ENCODE measurements around the gene CMKLR1. TPM values are rescaled to one million over a fixed set of nuclear protein-coding genes. Genes with fewer than 3 reads are reported as not detected.
A peak's percentile ranks its signal among the peaks of the same experiment; 100 is the strongest.

Gene CMKLR1
- total and polyA plus RNA-seq, 9 of the 15 experiments (the other 6 are each of a cell fraction or from before 2014, with no cell fraction given): 0.11 to 1.4 (median 0.20) TPM

- intact Hi-C loops (cut with micrococcal nuclease): no loop called here
- H4K20me1 ChIP-seq (replicated peaks; ENCODE audit: control insufficient read depth, insufficient read depth, low read length): no peaks in the 10 kb centered on the region; the same call in 1 of the 2 replicates
- H3K4me3 ChIP-seq: no peak overlapping the region
- H3K9me1 ChIP-seq (ENCODE audit: control insufficient read depth, insufficient read depth, low read length): no peaks in the 10 kb centered on the region
- peaks cover 0 to 7% of the 10 kb centered on the region in 2 experiments; a peak in 1 of 5 replicates for H3K27me3 ChIP-seq (ENCODE audit: control insufficient read depth in 2 of 2, insufficient read depth in 2 of 2, low read length in 2 of 2)
- H3K9me3 ChIP-seq (replicated peaks; ENCODE audit: control insufficient read depth, insufficient read depth, low read depth, low read length): no peaks in the 10 kb centered on the region
- in situ Hi-C loops (cut with MboI): no loop called here
- DNase-seq (ENCODE audit: extremely low read depth in 1 of 4, low spot score in 3 of 4): no peak
- no peak overlapping the region for H3K4me2 ChIP-seq (ENCODE audit: insufficient read depth, low read length)
- ChIA-PET CTCF (ENCODE audit: low intra/inter-chr PET ratio) (no interaction called here), POLR2A (interaction anchor here (0.8 to 1.1 kb wide), 2 partner anchors 8 to 11 kb away, joined by 3 to 4 read pairs; no protein-coding TSS in a partner anchor)
- no peaks in the 10 kb centered on the region for H3K4me1 ChIP-seq (replicated peaks in 1 of 2; ENCODE audit: control insufficient read depth in 2 of 2, insufficient read depth in 2 of 2, low read length in 2 of 2)
- FAIRE-seq: no peak
- ATAC-seq: no peak
- TF ChIP-seq ZNF263 (CRISPR knock-in tag; IDR thresholded peaks at IDR 0.05; ENCODE audit: borderline replicate concordance) (no peak), ZNF445 (CRISPR knock-in tag; IDR thresholded peaks at IDR 0.05; ENCODE audit: low read depth) (no peak), MCM7 (IDR thresholded peaks at IDR 0.05) (no peak)
- peak overlapping the region in 1 of 2 experiments; percentile 54; a peak in 1 of 4 replicates for H3K9ac ChIP-seq (ENCODE audit: insufficient read depth in 1 of 2, low read depth in 2 of 2, low read length in 2 of 2)
- BruUV-seq (replicated peaks): no TSS peak
- H3K79me2 ChIP-seq (ENCODE audit: control insufficient read depth, insufficient read depth, low read length): no peaks in the 10 kb centered on the region
- no peak overlapping the region for H2AFZ ChIP-seq (ENCODE audit: low read depth, low read length)
- whole genome bisulfite sequencing (ENCODE audit: insufficient coverage, low coverage, missing lambda C conversion rate): 16% methylated on average over 8 of the region's 8 CpGs
- H3K27ac ChIP-seq (ENCODE audit: extremely low read depth, low read depth, low read length): no peak overlapping the region
- H3K36me3 ChIP-seq (ENCODE audit: control insufficient read depth, insufficient read depth, low read length): no peaks in the 10 kb centered on the region
These were observed 14.6 kb downstream of the CMKLR1 start for GRCh38 chr12:108324351-108325017.

DNA sequence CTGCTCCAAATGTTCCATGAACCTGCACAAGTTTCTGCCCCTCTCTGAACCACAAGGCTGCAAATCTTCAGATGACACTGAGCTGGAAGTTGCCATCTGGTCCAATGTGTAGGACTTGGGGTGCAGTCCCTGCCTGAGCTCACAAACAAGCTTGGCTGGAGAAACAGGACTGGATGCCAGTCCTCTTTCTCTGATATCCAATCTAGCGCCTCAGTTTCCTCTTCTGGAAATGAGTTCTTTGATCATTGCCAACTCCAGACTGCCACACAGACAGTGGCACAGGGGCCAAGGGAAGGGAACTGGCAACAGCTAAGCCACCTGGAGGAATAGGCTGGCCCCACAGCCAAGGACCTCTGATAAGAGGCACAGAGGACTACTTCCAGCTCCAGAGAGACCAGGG, 15.5 kb downstream of the CMKLR1 start:
- no peak for DNase-seq (ENCODE audit: extremely low read depth in 1 of 4, low spot score in 3 of 4)
- Histone ChIP-seq H3K27ac (ENCODE audit: extremely low read depth, low read depth, low read length) (no peak overlapping the region), H3K36me3 (ENCODE audit: control insufficient read depth, insufficient read depth, low read length) (no peaks in the 10 kb centered on the region), H3K4me3 (no peak overlapping the region), H2AFZ (ENCODE audit: low read depth, low read length) (no peak overlapping the region), H3K9ac (ENCODE audit: insufficient read depth in 1 of 2, low read depth in 2 of 2, low read length in 2 of 2) (no peak overlapping the region), H3K9me1 (ENCODE audit: control insufficient read depth, insufficient read depth, low read length) (no peaks in the 10 kb centered on the region), H3K4me1 (replicated peaks in 1 of 2; ENCODE audit: control insufficient read depth in 2 of 2, insufficient read depth in 2 of 2, low read length in 2 of 2) (no peaks in the 10 kb centered on the region), H3K27me3 (ENCODE audit: control insufficient read depth in 2 of 2, insufficient read depth in 2 of 2, low read length in 2 of 2) (peaks cover 0 to 7% of the 10 kb centered on the region in 2 experiments; a peak in 2 of 5 replicates), H3K79me2 (ENCODE audit: control insufficient read depth, insufficient read depth, low read length) (no peaks in the 10 kb centered on the region), H4K20me1 (replicated peaks; ENCODE audit: control insufficient read depth, insufficient read depth, low read length) (no peaks in the 10 kb centered on the region; the same call in 1 of the 2 replicates), H3K4me2 (ENCODE audit: insufficient read depth, low read length) (no peak overlapping the region), H3K9me3 (replicated peaks; ENCODE audit: control insufficient read depth, insufficient read depth, low read depth, low read length) (no peaks in the 10 kb centered on the region)
- POLR2A ChIA-PET: interaction anchor here (0.8 to 1.1 kb wide), 2 partner anchors 9 to 10 kb away, joined by 3 to 4 read pairs; no protein-coding TSS in a partner anchor
- BruUV-seq (replicated peaks): no TSS peak
- WGBS (ENCODE audit: insufficient coverage, low coverage, missing lambda C conversion rate): 0% methylated on average over 1 of the region's 1 CpG
- in situ Hi-C loops (cut with MboI): no loop called here
- ATAC-seq: no peak
- intact Hi-C loops (cut with micrococcal nuclease): no loop called here
- FAIRE-seq: no peak
- CTCF ChIA-PET (ENCODE audit: low intra/inter-chr PET ratio): no interaction called here
- TF ChIP-seq ZNF512 (tag; IDR thresholded peaks at IDR 0.05) (no peak), TFAM (CRISPR knock-in tag; conservative IDR thresholded peaks at IDR 0.05) (no peak), CBX8 (IDR thresholded peaks at IDR 0.05; ENCODE audit: borderline replicate concordance, extremely low read depth, low read depth, low read length, poor library complexity, severe bottlenecking) (no peak), ZNF140 (CRISPR knock-in tag; IDR thresholded peaks at IDR 0.05) (no peak), CREB3L1 (IDR thresholded peaks at IDR 0.05; ENCODE audit: borderline replicate concordance, low read depth) (no peak)
- TF ChIP-seq, protein P1, sequence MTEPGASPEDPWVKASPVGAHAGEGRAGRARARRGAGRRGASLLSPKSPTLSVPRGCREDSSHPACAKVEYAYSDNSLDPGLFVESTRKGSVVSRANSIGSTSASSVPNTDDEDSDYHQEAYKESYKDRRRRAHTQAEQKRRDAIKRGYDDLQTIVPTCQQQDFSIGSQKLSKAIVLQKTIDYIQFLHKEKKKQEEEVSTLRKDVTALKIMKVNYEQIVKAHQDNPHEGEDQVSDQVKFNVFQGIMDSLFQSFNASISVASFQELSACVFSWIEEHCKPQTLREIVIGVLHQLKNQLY (CRISPR knock-in tag; conservative IDR thresholded peaks at IDR 0.05): no peak

Data from K562 (cell line).